ENCODE results near the gene PPP1R14C.

PPP1R14C gene

DNA sequence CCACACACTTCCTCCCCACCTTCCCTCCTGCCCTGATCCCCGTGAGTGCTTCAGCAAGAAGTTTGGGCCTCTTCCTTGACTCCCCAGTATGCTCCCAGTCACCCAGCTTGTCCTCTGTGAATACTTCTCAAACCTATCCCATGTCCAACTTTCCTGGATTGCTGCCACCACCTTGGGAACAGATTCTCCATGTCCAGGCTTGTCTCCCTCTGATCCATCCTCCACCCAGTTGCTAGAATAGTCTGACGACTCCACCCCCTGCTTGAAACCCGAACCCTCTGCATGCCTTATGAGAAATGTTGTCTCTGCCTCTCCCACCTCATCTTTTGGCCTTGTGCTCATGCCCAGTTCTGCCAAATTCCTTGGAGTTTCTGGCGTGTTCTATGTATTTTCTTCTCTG, 108.0 kb downstream of the PPP1R14C start:
- DNase-seq (ENCODE audit: low spot score) = no peak

- no peak for DNase-seq (ENCODE audit: low spot score)
Measured at GRCh38 chr6:150251566-150252186, 108.8 kb downstream of the PPP1R14C start.

- no peak for DNase-seq (ENCODE audit: low spot score)
Measured at GRCh38 chr6:150252714-150253444, 110.0 kb downstream of the PPP1R14C start.

DNA sequence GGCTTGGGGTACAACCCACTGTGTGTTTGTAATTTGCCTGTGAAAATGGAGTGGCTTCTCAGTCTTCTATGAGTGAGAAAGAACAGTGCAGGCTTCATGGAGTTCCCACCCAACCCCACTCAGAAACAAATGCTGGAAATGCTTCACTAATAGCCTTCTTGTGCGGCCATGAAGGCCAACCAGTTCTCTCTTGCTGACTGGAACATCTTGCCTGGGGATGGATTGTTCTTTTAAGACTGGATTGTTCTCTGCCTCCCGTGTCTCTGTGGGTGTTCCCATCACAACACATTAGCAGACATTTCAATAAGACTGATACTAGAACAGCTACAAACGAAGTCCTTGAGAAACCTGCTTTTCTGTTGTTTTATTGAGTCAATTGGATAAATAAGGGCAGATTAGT, 110.6 kb downstream of the PPP1R14C start:
- DNase-seq (ENCODE audit: low spot score) = no peak

DNA sequence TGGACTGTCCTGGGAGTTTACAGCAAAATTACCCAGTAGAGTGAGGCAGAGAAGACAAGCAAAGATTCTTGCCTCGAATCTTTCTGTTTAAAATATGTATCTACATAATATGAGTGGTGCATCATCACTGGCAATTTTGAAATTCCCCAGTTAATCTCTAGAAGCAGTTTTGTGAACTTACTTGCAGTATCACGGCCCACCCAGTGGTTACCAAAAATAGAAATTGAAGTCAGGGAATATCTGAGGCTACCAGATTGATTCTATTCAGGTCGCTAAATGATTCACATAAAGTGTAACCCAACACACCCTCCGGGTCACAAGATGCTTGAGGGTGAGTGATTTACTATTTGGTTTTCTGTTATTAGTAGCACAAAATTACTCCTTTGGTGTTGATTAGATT, 111.9 kb downstream of the PPP1R14C start:
- DNase-seq (ENCODE audit: low spot score) = no peak

GRCh38 chr6:150255840-150256239, 113.0 kb downstream of the PPP1R14C start:
- no peak for DNase-seq (ENCODE audit: low spot score)

- no peak for DNase-seq (ENCODE audit: low spot score)
Measured at GRCh38 chr6:150256618-150257272, 113.9 kb downstream of the PPP1R14C start.

DNA sequence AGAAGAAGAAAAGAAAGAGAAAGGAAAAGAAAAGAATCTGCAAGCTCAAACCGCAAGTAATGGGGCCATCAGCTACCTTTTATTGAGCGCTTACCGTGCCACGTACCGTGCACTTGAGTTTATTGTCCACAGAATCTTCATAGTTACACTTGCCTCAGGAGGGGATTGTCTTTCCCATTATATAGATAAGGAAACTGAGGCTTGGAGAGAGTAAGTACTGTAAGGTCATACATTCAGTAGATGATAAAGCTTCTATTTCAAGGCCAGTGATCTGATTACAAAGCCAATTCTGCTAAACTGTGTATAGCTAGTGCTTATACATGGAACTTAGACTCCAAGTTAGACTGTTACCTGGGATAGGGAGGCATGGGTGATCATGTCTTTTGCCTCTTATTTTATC, 115.5 kb downstream of the PPP1R14C start:
- DNase-seq (ENCODE audit: low spot score) = no peak

GRCh38 chr6:150260931-150261330, 118.1 kb downstream of the PPP1R14C start:
- DNase-seq (ENCODE audit: low spot score) = no peak

- no peak for DNase-seq (ENCODE audit: low spot score)
Measured at GRCh38 chr6:150261997-150262697, 119.3 kb downstream of the PPP1R14C start.

GRCh38 chr6:150263765-150264404, 121.0 kb downstream of the PPP1R14C start:
- DNase-seq (ENCODE audit: low spot score) = no peak

- DNase-seq (ENCODE audit: low spot score) = no peak
Measured at GRCh38 chr6:150266309-150266708, 123.5 kb downstream of the PPP1R14C start.

- DNase-seq (ENCODE audit: low spot score) = no peak
Measured at GRCh38 chr6:150266963-150267685, 124.3 kb downstream of the PPP1R14C start.

DNA sequence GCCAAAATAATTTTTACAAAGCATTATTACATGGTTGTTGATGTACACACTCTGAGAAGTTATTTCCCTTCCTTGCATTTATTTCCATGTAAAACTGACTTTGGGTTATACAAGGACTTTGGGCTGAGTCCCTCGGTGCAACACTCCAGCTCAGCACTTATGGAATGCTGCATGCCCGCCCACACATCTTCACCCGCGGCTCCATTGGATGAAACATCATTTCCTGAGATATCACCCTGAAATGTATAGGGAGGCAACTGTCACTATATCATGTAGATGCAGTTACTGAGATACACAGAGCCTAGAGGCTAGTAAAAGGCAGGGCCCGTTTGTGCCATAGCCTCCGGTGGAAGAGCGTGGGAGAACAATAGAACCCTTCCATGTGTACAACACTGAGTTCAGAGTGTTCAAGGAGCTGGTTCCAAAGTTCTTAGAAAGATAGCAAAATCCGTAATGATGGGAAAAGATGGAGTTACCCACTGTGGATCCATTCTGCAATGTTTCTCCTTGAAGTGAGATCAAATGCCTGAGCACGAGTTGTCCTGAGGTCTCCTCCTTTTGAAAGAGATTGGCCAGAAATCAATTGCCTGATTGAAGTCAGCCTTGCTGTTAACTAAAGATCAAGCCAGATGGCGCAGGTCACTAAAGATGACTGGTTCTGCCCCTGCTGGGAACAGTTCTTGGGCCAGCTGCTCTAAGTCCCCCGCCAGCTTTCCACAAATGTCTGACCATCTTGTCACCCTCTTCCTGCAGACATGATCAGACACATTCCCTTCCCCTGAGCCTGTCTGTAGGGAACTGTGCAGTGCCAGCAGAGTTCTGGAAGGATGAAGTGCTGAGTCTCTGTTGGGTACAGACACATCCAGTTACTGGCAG, 125.1 kb downstream of the PPP1R14C start:
- peak; percentile 9 for DNase-seq (ENCODE audit: low spot score)

DNA sequence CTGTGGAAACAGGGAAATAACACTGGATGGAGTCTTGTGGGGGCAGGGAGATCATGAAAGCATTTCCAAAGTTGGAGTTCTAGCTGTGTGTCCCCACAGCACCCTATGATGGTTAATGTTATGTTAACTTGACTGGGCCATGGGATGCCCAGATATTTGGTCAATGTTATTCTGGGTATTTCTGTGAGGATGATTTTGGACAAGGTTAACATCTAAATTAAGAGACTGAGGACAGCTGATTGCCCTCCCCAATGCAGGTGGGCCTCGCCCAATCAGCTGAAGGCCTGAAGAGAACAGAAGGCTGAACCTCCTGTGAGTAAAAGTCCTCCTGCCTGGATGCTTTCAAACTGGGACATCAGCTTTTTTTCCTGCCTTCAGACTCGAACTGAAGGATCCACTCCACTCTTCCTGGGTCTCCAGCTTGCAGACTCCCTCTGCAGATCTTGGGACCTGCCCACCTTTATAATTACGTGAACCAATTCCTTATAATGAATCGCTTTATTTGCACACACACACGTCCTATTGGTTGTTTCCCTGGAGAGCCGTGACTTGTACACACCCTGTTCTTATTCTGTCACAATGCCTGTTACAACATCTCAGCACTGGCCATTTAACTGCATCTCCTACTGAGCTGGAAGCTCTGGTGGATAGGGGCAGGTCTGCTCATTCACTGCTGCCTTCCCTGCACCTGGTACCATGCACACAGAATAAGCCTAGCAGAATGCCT, 126.4 kb downstream of the PPP1R14C start:
- no peak for DNase-seq (ENCODE audit: low spot score)

DNA sequence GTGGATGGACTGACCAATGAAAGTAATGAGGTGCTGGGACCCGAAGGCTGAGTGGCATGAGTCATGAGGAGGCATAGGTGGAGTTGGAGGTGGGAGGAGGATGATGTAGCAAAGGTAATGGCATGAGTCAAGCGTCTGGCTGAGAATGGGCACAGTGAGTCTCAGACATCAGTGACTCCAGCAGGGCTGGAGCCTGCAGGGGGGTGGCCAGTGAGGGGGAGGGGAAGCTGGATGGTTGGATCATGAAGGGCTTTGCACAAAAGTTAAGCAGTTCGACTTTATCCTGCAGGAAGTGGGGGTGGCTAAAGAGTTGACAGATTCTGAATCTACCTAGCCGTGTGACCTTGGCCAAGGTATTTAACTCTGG, 127.0 kb downstream of the PPP1R14C start:
- no peak for DNase-seq (ENCODE audit: low spot score)

DNA sequence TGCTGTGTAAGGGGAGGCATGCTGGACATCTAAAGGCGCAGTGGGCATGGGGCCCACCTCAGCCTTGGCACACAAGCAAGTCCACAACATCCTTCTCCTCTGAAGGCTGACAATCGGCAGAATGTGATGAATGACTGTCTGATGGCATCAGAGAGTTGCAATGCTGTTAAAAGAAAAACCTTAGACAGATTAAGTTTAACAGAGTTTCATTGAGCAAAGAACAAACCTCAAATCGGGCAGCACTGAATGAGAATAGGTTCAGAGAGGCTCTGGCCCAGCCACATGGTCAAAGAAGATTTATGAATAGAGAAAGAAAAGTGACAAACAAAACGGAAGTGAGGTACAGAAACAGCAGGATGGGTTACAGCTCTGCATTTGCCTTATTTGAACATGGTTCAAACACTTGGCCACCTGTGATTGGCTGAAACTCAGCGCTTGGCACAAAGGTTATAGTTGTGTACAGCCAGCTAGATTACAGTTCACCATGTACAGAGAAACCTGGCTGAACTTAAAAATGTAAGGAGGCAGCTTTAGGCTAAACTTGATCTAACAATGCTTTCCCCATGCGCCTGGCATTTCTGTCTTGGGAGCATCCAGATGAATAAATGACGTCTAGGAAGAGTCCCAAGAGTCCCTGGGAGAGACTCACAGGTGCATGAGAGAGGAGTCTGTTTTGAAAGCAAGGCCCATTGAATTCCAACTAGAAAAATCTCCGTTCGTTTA, 127.6 kb downstream of the PPP1R14C start:
- DNase-seq (ENCODE audit: low spot score) = no peak

- DNase-seq (ENCODE audit: low spot score) = no peak
Measured at GRCh38 chr6:150271172-150271500, 128.3 kb downstream of the PPP1R14C start.

- DNase-seq (ENCODE audit: low spot score) = no peak
Measured at GRCh38 chr6:150271501-150272263, 128.8 kb downstream of the PPP1R14C start.

Measured in hepatic stellate cell (primary cell).